GM12873 (cell line): ENCODE data around the gene ZDHHC19.

Experiments used
- TF ChIP-seq, protein P1 (sequence below): IDR thresholded peaks from 2 replicates; pipeline ENCODE4 v1.5.1; 2012; ENCODE audit warnings: low read depth, mild to moderate bottlenecking, moderate library complexity, low read length, control low read depth; ENCODE audit not compliant: insufficient read depth; ENCODE audit errors: missing control alignments

ZDHHC19 gene

GRCh38 chr3:196220991-196221390 lies 9.8 kb upstream of the ZDHHC19 start:
- TF ChIP-seq, protein P1, sequence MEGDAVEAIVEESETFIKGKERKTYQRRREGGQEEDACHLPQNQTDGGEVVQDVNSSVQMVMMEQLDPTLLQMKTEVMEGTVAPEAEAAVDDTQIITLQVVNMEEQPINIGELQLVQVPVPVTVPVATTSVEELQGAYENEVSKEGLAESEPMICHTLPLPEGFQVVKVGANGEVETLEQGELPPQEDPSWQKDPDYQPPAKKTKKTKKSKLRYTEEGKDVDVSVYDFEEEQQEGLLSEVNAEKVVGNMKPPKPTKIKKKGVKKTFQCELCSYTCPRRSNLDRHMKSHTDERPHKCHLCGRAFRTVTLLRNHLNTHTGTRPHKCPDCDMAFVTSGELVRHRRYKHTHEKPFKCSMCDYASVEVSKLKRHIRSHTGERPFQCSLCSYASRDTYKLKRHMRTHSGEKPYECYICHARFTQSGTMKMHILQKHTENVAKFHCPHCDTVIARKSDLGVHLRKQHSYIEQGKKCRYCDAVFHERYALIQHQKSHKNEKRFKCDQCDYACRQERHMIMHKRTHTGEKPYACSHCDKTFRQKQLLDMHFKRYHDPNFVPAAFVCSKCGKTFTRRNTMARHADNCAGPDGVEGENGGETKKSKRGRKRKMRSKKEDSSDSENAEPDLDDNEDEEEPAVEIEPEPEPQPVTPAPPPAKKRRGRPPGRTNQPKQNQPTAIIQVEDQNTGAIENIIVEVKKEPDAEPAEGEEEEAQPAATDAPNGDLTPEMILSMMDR, result no peak

GRCh38 chr3:196220587-196220986 lies 9.4 kb upstream of the ZDHHC19 start:
- TF ChIP-seq, protein P1, result no peak

DNA sequence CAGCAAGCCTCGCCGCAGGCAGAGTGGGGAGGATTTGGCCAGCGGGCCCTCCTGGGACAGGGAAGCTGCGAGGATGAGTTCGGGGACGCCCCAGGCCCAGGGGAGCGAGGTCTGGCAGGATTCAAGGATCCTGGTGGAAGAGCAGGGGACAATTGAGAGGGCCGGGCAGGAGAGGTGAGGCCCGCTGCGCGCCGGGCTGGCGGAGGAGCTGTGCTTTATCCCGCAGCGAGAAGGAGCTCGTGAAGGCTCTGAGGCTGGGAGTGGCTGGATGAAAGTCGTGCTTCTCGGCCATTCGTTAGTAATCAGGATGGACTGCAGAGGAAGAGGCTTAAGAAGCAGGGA lies 8.7 kb upstream of the ZDHHC19 start:
- TF ChIP-seq, protein P1, result no peak

DNA sequence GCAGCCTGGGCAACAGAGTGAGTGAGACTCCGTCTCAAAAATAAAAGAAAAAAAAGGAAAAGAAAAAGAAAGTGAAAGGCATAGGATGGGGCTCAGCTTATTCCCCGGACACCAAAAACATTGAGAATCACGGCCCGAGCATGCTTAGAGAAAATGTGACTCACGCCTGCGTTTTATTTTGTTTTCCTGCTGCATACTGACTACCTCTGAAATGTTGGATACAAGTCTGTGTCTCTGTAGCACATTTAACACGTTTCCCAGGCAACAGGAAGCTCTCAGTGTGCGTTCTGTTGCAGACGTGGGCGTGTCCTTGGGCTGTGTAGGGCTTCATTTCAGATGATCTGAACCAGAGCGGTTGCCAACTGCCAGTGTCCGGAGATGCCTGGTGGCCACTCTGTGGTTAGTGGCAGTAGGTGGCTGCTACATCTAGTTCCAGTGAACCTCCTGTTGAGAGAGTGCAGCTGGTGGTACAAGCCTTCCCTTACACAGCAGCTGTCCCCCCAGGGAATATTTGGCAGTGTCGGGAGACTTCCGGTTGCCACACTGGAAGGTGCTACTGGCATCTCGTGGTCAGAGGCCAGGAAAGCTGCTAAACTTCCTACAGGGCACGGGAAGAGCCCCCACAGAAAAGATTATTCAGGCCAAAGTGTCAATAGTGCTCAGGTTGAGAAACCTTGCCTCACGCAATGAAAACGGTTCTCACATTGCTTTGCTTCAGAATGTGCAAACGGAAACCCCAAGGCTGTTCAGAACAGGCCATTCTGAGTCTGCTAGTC lies 8.2 kb upstream of the ZDHHC19 start:
- TF ChIP-seq, protein P1, result no peak

DNA sequence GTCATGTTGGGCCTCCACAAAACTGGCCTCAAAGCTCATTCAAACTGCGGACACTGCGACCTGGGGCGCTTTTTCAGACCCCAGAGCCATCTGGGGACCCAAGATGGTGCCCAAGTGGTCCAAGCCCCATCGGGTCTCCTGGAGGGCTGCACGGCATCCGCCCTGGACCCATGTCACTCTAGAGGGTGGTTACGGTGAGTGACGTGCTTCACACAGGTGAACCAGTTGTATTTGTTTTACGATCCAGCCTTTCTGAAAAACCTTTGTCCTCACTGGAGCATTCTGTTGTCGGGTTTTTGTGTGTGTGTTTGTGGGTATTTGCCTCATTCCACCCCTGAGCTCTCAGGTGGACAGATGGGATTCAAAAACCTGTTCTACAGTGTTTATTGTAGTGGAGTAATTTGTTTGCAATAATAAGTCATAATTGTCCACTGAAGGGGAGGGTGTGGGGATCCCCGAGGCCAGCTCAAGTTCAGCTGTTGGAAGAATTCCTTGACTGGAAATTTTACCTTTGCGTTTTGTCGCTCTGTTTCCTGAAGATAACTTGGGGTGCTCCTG lies 7.0 kb upstream of the ZDHHC19 start:
- TF ChIP-seq, protein P1, result no peak

GRCh38 chr3:196217307-196218154 lies 6.3 kb upstream of the ZDHHC19 start:
- TF ChIP-seq, protein P1, result no peak

DNA sequence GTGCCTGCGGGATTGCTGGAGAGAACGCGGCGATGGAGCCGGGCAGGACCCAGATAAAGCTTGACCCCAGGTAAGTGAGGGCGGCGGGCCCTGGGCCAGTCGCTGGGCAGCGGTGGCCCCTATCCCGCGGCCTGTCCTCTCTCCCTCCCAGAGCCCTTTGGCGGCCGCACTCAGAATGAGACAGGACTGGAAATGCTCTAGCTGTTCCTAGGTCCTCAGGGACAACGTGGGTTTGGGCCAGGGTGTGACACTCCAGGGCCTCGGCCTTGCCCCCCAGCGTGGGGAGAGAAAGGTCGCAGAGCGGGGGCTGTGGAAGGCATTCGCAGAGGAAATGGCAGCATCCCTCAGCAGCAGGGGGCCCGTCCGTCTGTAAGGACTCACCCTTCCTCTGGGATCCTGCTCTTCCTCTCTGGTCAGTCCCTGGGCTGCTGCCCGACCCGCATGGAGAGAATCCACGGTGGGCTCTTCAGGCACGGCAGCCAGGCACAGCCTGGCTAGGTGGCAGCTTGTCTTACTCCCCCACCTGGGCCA lies 5.5 kb upstream of the ZDHHC19 start:
- TF ChIP-seq, protein P1, result no peak
